GM12878 (cell line): ENCODE results near the gene EFHC1. TPM values are rescaled to one million over a fixed set of nuclear protein-coding genes. Genes with fewer than 3 reads are reported as not detected.
A peak's percentile ranks its signal among the peaks of the same experiment; 100 is the strongest.

ENCODE experiments used
- ATAC-seq: fragments of 200-7000 bp; cut with Tn5 transposase; 3 replicates; pipeline ENCODE4 v1.9.1; 2020; ENCODE audit warnings: mild to moderate bottlenecking, moderate library complexity
- BruUV-seq: library from RNA; stranded (reverse); fragments of 400-500 nt; replicated peaks from 2 replicates; lab custom pipeline; 2021; lab: Mats Ljungman, UMichigan
- CTCF ChIA-PET: fragments of 300-600 bp; sonication (Branson Sonifier 250); formaldehyde crosslinking; extraction: SDS; loops from one replicate; lab custom pipeline; 2021; ENCODE audit warnings: inconsistent platforms; lab: Yijun Ruan, JAX
- POLR2A ChIA-PET: fragments of 350-600 bp; formaldehyde crosslinking; extraction: SDS; loops from one replicate; lab custom pipeline; 2021; ENCODE audit warnings: inconsistent platforms; lab: Charles Lee
- RAD21 ChIA-PET: fragments of 300-600 bp; sonication (Branson Sonifier 250); formaldehyde crosslinking; loops from one replicate; lab custom pipeline; 2023; ENCODE audit warnings: antibody characterized with exemption; ENCODE audit not compliant: unreplicated experiment; lab: Charles Lee
- SMC1A ChIA-PET: fragments of 300-600 bp; sonication (Branson Sonifier 250); formaldehyde crosslinking; loops from one replicate; lab custom pipeline; 2023; ENCODE audit not compliant: unreplicated experiment, uncharacterized antibody; lab: Charles Lee
- DNase-seq: peaks from one replicate; pipeline ENCODE4 v3.0.0-alpha.2; 2011; ENCODE audit warnings: low read depth, low spot score
- FAIRE-seq: peaks from 3 replicates; lab custom pipeline; 2011; peaks lifted over from hg19 to GRCh38; lab: Jason Lieb, UNC
- H2AFZ ChIP-seq: 2 replicates; pipeline ENCODE4 v1.6.0; 2011; ENCODE audit warnings: low read depth, low read length, control low read depth; ENCODE audit not compliant: control insufficient read depth
- H3K27ac ChIP-seq: 2 replicates; pipeline ENCODE4 v1.5.1; 2011; ENCODE audit warnings: control low read depth; ENCODE audit not compliant: control insufficient read depth, insufficient read depth
- H3K27me3 ChIP-seq, 2 experiments: replicated peaks in 1 of 2; 2 replicates each; pipeline versions ENCODE4 v1.6.0 to v1.6.1; 2011; ENCODE audit warnings: low read length in 1 of 2; ENCODE audit not compliant: control insufficient read depth in 2 of 2, insufficient read depth in 2 of 2
- H3K36me3 ChIP-seq, 2 experiments: 2 replicates each; pipeline ENCODE4 v1.5.1; 2011; ENCODE audit warnings: low read length in 1 of 2; ENCODE audit not compliant: control insufficient read depth in 2 of 2, insufficient read depth in 2 of 2
- H3K4me1 ChIP-seq: 2 replicates; pipeline ENCODE4 v1.6.1; 2011; ENCODE audit warnings: mild to moderate bottlenecking, low read length, moderate library complexity, mixed read lengths; ENCODE audit not compliant: control insufficient read depth, insufficient read depth
- H3K4me2 ChIP-seq: 2 replicates; pipeline ENCODE4 v1.6.0; 2011; ENCODE audit warnings: control low read depth; ENCODE audit not compliant: control insufficient read depth, insufficient read depth
- H3K4me3 ChIP-seq: fragments of 200-600 bp; sonication (generic); 2 replicates; pipeline ENCODE4 v1.5.1; 2016
- H3K79me2 ChIP-seq: 2 replicates; pipeline ENCODE4 v1.6.0; 2011; ENCODE audit warnings: low read length; ENCODE audit not compliant: control insufficient read depth, insufficient read depth
- H3K9ac ChIP-seq: 2 replicates; pipeline ENCODE4 v1.8.0; 2011; ENCODE audit warnings: low read length, control low read depth, mixed read lengths; ENCODE audit not compliant: control insufficient read depth, insufficient read depth
- H3K9me3 ChIP-seq: replicated peaks from 3 replicates; pipeline ENCODE4 v1.5.1; 2011; ENCODE audit warnings: mild to moderate bottlenecking, low read length; ENCODE audit not compliant: control insufficient read depth, insufficient read depth
- H4K20me1 ChIP-seq: 2 replicates; pipeline ENCODE4 v1.6.0; 2011; ENCODE audit not compliant: control insufficient read depth, insufficient read depth
- BACH1 ChIP-seq: fragments of 450-650 bp; IDR thresholded peaks from 2 replicates; pipeline ENCODE4 v1.6.1; 2017; ENCODE audit warnings: mild to moderate bottlenecking, borderline replicate concordance
- BHLHE40 ChIP-seq, 2 experiments: fragments of 450-650 bp in 1 of 2; IDR thresholded peaks; 2 replicates each; pipeline ENCODE4 v1.6.1; 2011 to 2017; ENCODE audit warnings: low read depth in 2 of 2, borderline replicate concordance in 1 of 2, improper control_type of control experiment in 1 of 2, low read length in 1 of 2, mild to moderate bottlenecking in 1 of 2
- CHD2 ChIP-seq: IDR thresholded peaks from 2 replicates; pipeline ENCODE4 v1.6.1; 2011; ENCODE audit warnings: low read depth, low read length, improper control_type of control experiment, borderline replicate concordance
- ESRRA ChIP-seq: IDR thresholded peaks from 2 replicates; pipeline ENCODE4 v1.6.1; 2012; ENCODE audit warnings: mild to moderate bottlenecking, low read length, improper control_type of control experiment
- IKZF2 ChIP-seq, 2 experiments: fragments of 450-650 bp; IDR thresholded peaks; 2 replicates each; pipeline ENCODE4 v1.6.1; 2017; ENCODE audit warnings: mild to moderate bottlenecking in 2 of 2, moderate library complexity in 2 of 2
- JUNB ChIP-seq: IDR thresholded peaks from 2 replicates; pipeline ENCODE4 v1.6.1; 2016; ENCODE audit warnings: antibody characterized with exemption, mild to moderate bottlenecking
- MEF2A ChIP-seq: IDR thresholded peaks from 2 replicates; pipeline ENCODE4 v1.6.1; 2011; ENCODE audit warnings: low read depth, mild to moderate bottlenecking, low read length, moderate library complexity; ENCODE audit not compliant: insufficient read depth
- MEF2B ChIP-seq: fragments of 450-650 bp; IDR thresholded peaks from 2 replicates; pipeline ENCODE4 v1.6.1; 2018; ENCODE audit warnings: mild to moderate bottlenecking, moderate library complexity; ENCODE audit not compliant: partially characterized antibody, poor library complexity, severe bottlenecking
- MYC ChIP-seq: IDR thresholded peaks from 2 replicates; pipeline ENCODE4 v1.6.1; 2011; ENCODE audit warnings: mild to moderate bottlenecking, low read length, moderate library complexity, inconsistent platforms; ENCODE audit not compliant: insufficient read depth, insufficient replicate concordance, insufficient read length, severe bottlenecking
- NFIC ChIP-seq: IDR thresholded peaks from 2 replicates; pipeline ENCODE4 v1.6.1; 2012; ENCODE audit warnings: low read depth, mild to moderate bottlenecking, inconsistent platforms, low read length, moderate library complexity
- NKRF ChIP-seq: fragments of 450-650 bp; conservative IDR thresholded peaks from 2 replicates; pipeline ENCODE4 v1.6.1; 2017; ENCODE audit warnings: mild to moderate bottlenecking, moderate library complexity
- POU2F2 ChIP-seq: IDR thresholded peaks from 3 replicates; pipeline ENCODE4 v1.6.1; 2011; ENCODE audit warnings: low read depth, mild to moderate bottlenecking, low read length, borderline replicate concordance
- RCOR1 ChIP-seq: conservative IDR thresholded peaks from 2 replicates; pipeline ENCODE4 v1.6.1; 2012; ENCODE audit warnings: low read depth, low read length, improper control_type of control experiment
- RELA ChIP-seq: fragments of 450-650 bp; IDR thresholded peaks from 2 replicates; pipeline ENCODE4 v1.8.0; 2014; ENCODE audit warnings: borderline replicate concordance; ENCODE audit not compliant: partially characterized antibody
- SPI1 ChIP-seq: IDR thresholded peaks from 2 replicates; pipeline ENCODE4 v1.6.1; 2011; ENCODE audit warnings: low read depth, mild to moderate bottlenecking, low read length, moderate library complexity, borderline replicate concordance; ENCODE audit not compliant: insufficient read depth
- STAT1 ChIP-seq: fragments of 450-650 bp; conservative IDR thresholded peaks from 2 replicates; pipeline ENCODE4 v1.6.1; 2014; ENCODE audit warnings: antibody characterized with exemption, mild to moderate bottlenecking
- TAF1 ChIP-seq: IDR thresholded peaks from 2 replicates; pipeline ENCODE4 v1.6.1; 2011; ENCODE audit warnings: mild to moderate bottlenecking, low read depth, low read length, borderline replicate concordance
- TCF3 ChIP-seq: IDR thresholded peaks from 2 replicates; pipeline ENCODE4 v1.6.1; 2012; ENCODE audit warnings: low read depth, mild to moderate bottlenecking, low read length, borderline replicate concordance; ENCODE audit not compliant: insufficient read depth
- YBX1 ChIP-seq: fragments of 450-650 bp; IDR thresholded peaks from 2 replicates; pipeline ENCODE4 v1.6.1; 2016; ENCODE audit warnings: antibody characterized with exemption
- ZZZ3 ChIP-seq: IDR thresholded peaks from 2 replicates; pipeline ENCODE4 v1.6.1; 2011; ENCODE audit warnings: low read depth; ENCODE audit not compliant: control insufficient read depth, insufficient read length
- WGBS: methylation state at CpG from one replicate; pipeline ENCODE4 v1.1.6; 2016; ENCODE audit warnings: low lambda C conversion rate; ENCODE audit not compliant: insufficient replicate concordance, insufficient coverage; ENCODE audit errors: missing lambda C conversion rate; 5-methylcytosine and 5-hydroxymethylcytosine counted together
- in situ Hi-C: fragments of 300-500 bp; cut with MboI; formaldehyde crosslinking; loops from 9 replicates; pipeline ENCODE4 v1.14.3; 2018; ENCODE audit warnings: mixed read lengths
- intact Hi-C: fragments of 100-400 bp; cut with micrococcal nuclease; formaldehyde crosslinking; loops from one replicate; pipeline ENCODE4 v1.14.2; 2022; ENCODE audit not compliant: unreplicated experiment
- polyA plus RNA-seq, 11 experiments: library from polyadenylated mRNA; depleted of rRNA in 4 of 11; unstranded in 6 of 11; stranded (reverse) in 5 of 11; fragments of >200 nt; fragmentation: Nextera tagmentation in 4 of 11; fragmentation: Illumina TruSeq in 1 of 11; extraction: Ambion mirVana in 4 of 11; extraction: Trizol in 1 of 11; gene quantifications; 1 replicate in 1 of 11; 2 replicates in 10 of 11; pipeline versions ENCODE4 v1.2.1 to v1.2.3, GENCODE V29; 2011 to 2016; ENCODE audit warnings: inconsistent platforms in 2 of 11, missing spikeins in 2 of 11, low read depth in 1 of 11
- total RNA-seq, 4 experiments: library from RNA; depleted of rRNA in 3 of 4; stranded (reverse); fragments of >200 nt in 3 of 4; fragmentation: Illumina TruSeq in 1 of 4; extraction: Trizol in 1 of 4; gene quantifications; 2 replicates each; pipeline versions ENCODE4 v1.2.1 to v1.2.3, GENCODE V29; 2013 to 2021
- TF ChIP-seq, protein P1 (sequence below): IDR thresholded peaks from 2 replicates; pipeline ENCODE4 v1.6.1; 2012; ENCODE audit warnings: low read length, inconsistent platforms

Gene EFHC1
- total and polyA plus RNA-seq, 10 of the 15 experiments (the other 5 are each of a cell fraction or from before 2014, with no cell fraction given), result 5.5 to 14.5 (median 8.8) TPM

DNA sequence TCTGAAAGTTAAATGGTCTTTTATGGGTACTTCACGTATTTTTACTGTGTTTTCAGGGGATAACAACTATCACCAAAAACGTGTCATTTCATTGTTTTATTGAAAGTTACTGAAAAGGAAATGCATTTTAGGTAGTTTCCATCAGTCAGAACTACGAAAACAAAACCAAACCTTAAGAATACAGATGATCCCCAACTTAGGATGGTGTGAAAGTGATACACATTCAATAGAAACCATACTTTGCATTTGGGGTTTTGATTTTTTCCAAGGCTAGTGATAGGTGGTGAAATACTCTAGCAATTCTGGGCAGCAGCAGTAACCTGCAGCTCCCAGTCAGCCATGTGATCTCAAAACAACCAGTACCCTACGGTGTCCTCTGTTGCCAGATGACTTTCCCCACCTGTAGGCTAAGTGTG, 25.9 kb upstream of the EFHC1 start:
- peak overlapping the region; percentile 75 for H3K4me2 ChIP-seq
- POLR2A ChIA-PET, result interaction anchor here (1.0 kb wide), 1 partner anchor 87 kb away, joined by 3 read pairs; no protein-coding TSS in a partner anchor
- 2% methylated on average over 4 of the region's 4 CpGs for WGBS
- H3K9ac ChIP-seq, result peak overlapping the region; percentile 18; the same call in 1 of the 2 replicates
- peak; percentile 73 for FAIRE-seq
- no TSS peak for BruUV-seq
- peaks cover 77% of the 10 kb centered on the region for H3K4me1 ChIP-seq
- SMC1A ChIA-PET, result interaction anchor here (1.2 to 12.8 kb wide), 4 partner anchors 14 to 110 kb away, joined by 3 to 358 read pairs (median 4); partner anchors contain the start of gene MCM3
- no peaks in the 10 kb centered on the region for H3K36me3 ChIP-seq
- intact Hi-C loops (loop anchor here (1.0 kb wide), 1 partner anchor 110 kb away; the partner anchor contains the start of gene MCM3), in situ Hi-C loops (loop anchor here (5.0 kb wide), 2 partner anchors 92 to 232 kb away; no protein-coding TSS in a partner anchor)
- no peaks in the 10 kb centered on the region for H3K27me3 ChIP-seq
- peak overlapping the region; percentile 76 for H3K27ac ChIP-seq
- H3K9me3 ChIP-seq, result no peaks in the 10 kb centered on the region
- peaks cover 10% of the 10 kb centered on the region for H3K79me2 ChIP-seq
- peak; percentile 65 for ATAC-seq
- no peak overlapping the region; the same call in 1 of the 2 replicates for H3K4me3 ChIP-seq
- CTCF ChIA-PET, result interaction anchor here (0.9 to 14.7 kb wide), 4 partner anchors 30 to 230 kb away, joined by 3 to 441 read pairs (median 4); partner anchors contain the start of genes MCM3 and PAQR8
- peak overlapping the region; percentile 32; the same call in 1 of the 2 replicates for H2AFZ ChIP-seq
- RAD21 ChIA-PET, result interaction anchor here (1.0 to 1.6 kb wide), 5 partner anchors 31 to 109 kb away, joined by 3 to 8 read pairs (median 4); partner anchors contain the start of genes MCM3 and PAQR8
- DNase-seq, result peak; percentile 77
- no peaks in the 10 kb centered on the region for H4K20me1 ChIP-seq
- TF ChIP-seq MEF2A (no peak), MEF2B (peak; percentile 31), SPI1 (no peak), JUNB (no peak; the same call in 1 of the 2 replicates), NFIC (peak; percentile 62; the same call in 1 of the 2 replicates), YBX1 (no peak), BACH1 (no peak), MYC (no peak), TAF1 (no peak), POU2F2 (0 out of 3 replicates have a peak, but pooled peaks have one; percentile 67), IKZF2 (IDR thresholded peaks at IDR 0.05) (peak; percentile 80 to 82), CHD2 (0 out of 2 replicates have a peak, but pooled peaks have one; percentile 22), RCOR1 (no peak), ZZZ3 (no peak), TCF3 (no peak), RELA (no peak), STAT1 (no peak), NKRF (no peak), ESRRA (no peak), BHLHE40 (IDR thresholded peaks at IDR 0.05; ENCODE audit: borderline replicate concordance in 1 of 2, low read depth in 2 of 2, low read length in 1 of 2) (peak; percentile 51 to 60; a peak in 3 of 4 replicates)
- TF ChIP-seq, protein P1, sequence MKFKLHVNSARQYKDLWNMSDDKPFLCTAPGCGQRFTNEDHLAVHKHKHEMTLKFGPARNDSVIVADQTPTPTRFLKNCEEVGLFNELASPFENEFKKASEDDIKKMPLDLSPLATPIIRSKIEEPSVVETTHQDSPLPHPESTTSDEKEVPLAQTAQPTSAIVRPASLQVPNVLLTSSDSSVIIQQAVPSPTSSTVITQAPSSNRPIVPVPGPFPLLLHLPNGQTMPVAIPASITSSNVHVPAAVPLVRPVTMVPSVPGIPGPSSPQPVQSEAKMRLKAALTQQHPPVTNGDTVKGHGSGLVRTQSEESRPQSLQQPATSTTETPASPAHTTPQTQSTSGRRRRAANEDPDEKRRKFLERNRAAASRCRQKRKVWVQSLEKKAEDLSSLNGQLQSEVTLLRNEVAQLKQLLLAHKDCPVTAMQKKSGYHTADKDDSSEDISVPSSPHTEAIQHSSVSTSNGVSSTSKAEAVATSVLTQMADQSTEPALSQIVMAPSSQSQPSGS, result no peak; the same call in 1 of the 2 replicates
